Activated CD8-positive, alpha-beta T cell treated with anti-CD3 and anti-CD28 coated beads, Interleukin-2, amount 10 ng/mL, durations not matched to agents 7 days and 5 days (primary cell): ENCODE data around the gene WT1. TPM values are rescaled to one million over a fixed set of nuclear protein-coding genes. Genes with fewer than 3 reads are reported as not detected.

Experiments
- ATAC-seq: fragments of 150-1000 bp; cut with Tn5 transposase; one replicate; pipeline ENCODE4 v1.10.0; 2021; ENCODE audit warnings: moderate library complexity
- CTCF ChIA-PET: fragments of 350-600 bp; sonication (Branson Sonifier 250); formaldehyde crosslinking; loops from one replicate; lab custom pipeline; 2021; ENCODE audit warnings: antibody characterized with exemption; lab: Charles Lee
- POLR2A ChIA-PET: fragments of 350-600 bp; sonication (Branson Sonifier 250); formaldehyde crosslinking; loops from one replicate; lab custom pipeline; 2021; ENCODE audit warnings: antibody characterized with exemption; lab: Charles Lee
- DNase-seq: peaks from one replicate; pipeline ENCODE4 v3.0.0-alpha.2; 2020
- H3K27ac Mint-ChIP-seq: one replicate; pipeline ENCODE4 v1.8.0; 2021; ENCODE audit warnings: mild to moderate bottlenecking, mixed read lengths
- H3K27me3 Mint-ChIP-seq: one replicate; pipeline ENCODE4 v1.8.0; 2021; ENCODE audit warnings: low read depth, mixed read lengths
- H3K36me3 Mint-ChIP-seq: one replicate; pipeline ENCODE4 v1.8.0; 2021; ENCODE audit warnings: low read depth, mixed read lengths
- H3K4me1 Mint-ChIP-seq: one replicate; pipeline ENCODE4 v1.8.0; 2021; ENCODE audit warnings: low read depth, mixed read lengths
- H3K4me3 Mint-ChIP-seq: one replicate; pipeline ENCODE4 v1.8.0; 2021; ENCODE audit warnings: mild to moderate bottlenecking, mixed read lengths
- H3K9me3 Mint-ChIP-seq: one replicate; pipeline ENCODE4 v1.8.0; 2022; ENCODE audit warnings: mixed read lengths; ENCODE audit not compliant: insufficient read depth
- total RNA-seq, 2 experiments: library from RNA; stranded (reverse); gene quantifications; one replicate each; pipeline ENCODE4 v1.2.3, GENCODE V29; 2021

The WT1 gene
- total RNA-seq, 2 experiments from 2014 or later: not detected

GRCh38 chr11:32437495-32438345 is 2.4 kb upstream of the WT1 start:
- Mint-ChIP-seq H3K27ac (no peak overlapping the region), H3K27me3 (peaks cover 84% of the 10 kb centered on the region), H3K36me3 (peaks cover 5% of the 10 kb centered on the region), H3K4me3 (no peak overlapping the region), H3K9me3 (no peaks in the 10 kb centered on the region), H3K4me1 (peaks cover 28% of the 10 kb centered on the region)
- CTCF ChIA-PET: no interaction called here
- ATAC-seq: no peak
- DNase-seq: no peak
- POLR2A ChIA-PET: no interaction called here

GRCh38 chr11:32436751-32437494 is 1.6 kb upstream of the WT1 start:
- no peaks in the 10 kb centered on the region for H3K9me3 Mint-ChIP-seq
- H3K4me3 Mint-ChIP-seq: peak overlapping the region; percentile 22
- POLR2A ChIA-PET: no interaction called here
- CTCF ChIA-PET: no interaction called here
- H3K27me3 Mint-ChIP-seq: peaks cover 82% of the 10 kb centered on the region
- peaks cover 28% of the 10 kb centered on the region for H3K4me1 Mint-ChIP-seq
- H3K36me3 Mint-ChIP-seq: peaks cover 5% of the 10 kb centered on the region
- DNase-seq (no peak), ATAC-seq (no peak)
- no peak overlapping the region for H3K27ac Mint-ChIP-seq

GRCh38 chr11:32435942-32436750 is 807 bp upstream of the WT1 start:
- ATAC-seq (no peak), DNase-seq (no peak)
- Mint-ChIP-seq H3K4me3 (peak overlapping the region; percentile 43), H3K36me3 (peaks cover 5% of the 10 kb centered on the region), H3K27ac (peak overlapping the region; percentile 52), H3K27me3 (peaks cover 79% of the 10 kb centered on the region), H3K9me3 (no peaks in the 10 kb centered on the region), H3K4me1 (peaks cover 28% of the 10 kb centered on the region)
- CTCF ChIA-PET: no interaction called here
- POLR2A ChIA-PET: no interaction called here

- no peak overlapping the region for H3K4me3 Mint-ChIP-seq
- ChIA-PET CTCF (no interaction called here), POLR2A (no interaction called here)
- ATAC-seq (no peak), DNase-seq (no peak)
- peaks cover 28% of the 10 kb centered on the region for H3K4me1 Mint-ChIP-seq
- peaks cover 2% of the 10 kb centered on the region for H3K36me3 Mint-ChIP-seq
- no peaks in the 10 kb centered on the region for H3K9me3 Mint-ChIP-seq
- no peak overlapping the region for H3K27ac Mint-ChIP-seq
- H3K27me3 Mint-ChIP-seq: peaks cover 78% of the 10 kb centered on the region
Measured at GRCh38 chr11:32435152-32435480, 223 bp downstream of the WT1 start.

- no peaks in the 10 kb centered on the region for H3K9me3 Mint-ChIP-seq
- DNase-seq (no peak), ATAC-seq (no peak)
- H3K4me1 Mint-ChIP-seq: peaks cover 28% of the 10 kb centered on the region
- CTCF ChIA-PET: interaction anchor here (1.7 kb wide), 1 partner anchor 111 kb away, joined by 3 read pairs; no protein-coding TSS in a partner anchor
- H3K27ac Mint-ChIP-seq: no peak overlapping the region
- no peaks in the 10 kb centered on the region for H3K36me3 Mint-ChIP-seq
- no peak overlapping the region for H3K4me3 Mint-ChIP-seq
- POLR2A ChIA-PET: no interaction called here
- H3K27me3 Mint-ChIP-seq: peaks cover 78% of the 10 kb centered on the region
Measured at GRCh38 chr11:32434356-32435151, 785 bp downstream of the WT1 start.

GRCh38 chr11:32433914-32434355 is 1.4 kb downstream of the WT1 start:
- ChIA-PET POLR2A (no interaction called here), CTCF (interaction anchor here (1.7 kb wide), 1 partner anchor 110 kb away, joined by 3 read pairs; no protein-coding TSS in a partner anchor)
- Mint-ChIP-seq H3K36me3 (no peaks in the 10 kb centered on the region), H3K4me1 (peaks cover 28% of the 10 kb centered on the region), H3K9me3 (no peaks in the 10 kb centered on the region), H3K4me3 (peak overlapping the region; percentile 10), H3K27me3 (peaks cover 77% of the 10 kb centered on the region), H3K27ac (no peak overlapping the region)
- DNase-seq (no peak), ATAC-seq (no peak)

- peak overlapping the region; percentile 18 for H3K4me3 Mint-ChIP-seq
- peaks cover 28% of the 10 kb centered on the region for H3K4me1 Mint-ChIP-seq
- ChIA-PET POLR2A (no interaction called here), CTCF (interaction anchor here (1.7 kb wide), 1 partner anchor 110 kb away, joined by 3 read pairs; no protein-coding TSS in a partner anchor)
- no peak overlapping the region for H3K27ac Mint-ChIP-seq
- H3K27me3 Mint-ChIP-seq: peaks cover 79% of the 10 kb centered on the region
- H3K9me3 Mint-ChIP-seq: no peaks in the 10 kb centered on the region
- DNase-seq (no peak), ATAC-seq (no peak)
- H3K36me3 Mint-ChIP-seq: no peaks in the 10 kb centered on the region
Measured at GRCh38 chr11:32433101-32433913, 2.0 kb downstream of the WT1 start.

GRCh38 chr11:32432565-32432964 is 2.8 kb downstream of the WT1 start:
- ChIA-PET POLR2A (no interaction called here), CTCF (interaction anchor here (1.7 kb wide), 1 partner anchor 109 kb away, joined by 3 read pairs; no protein-coding TSS in a partner anchor)
- Mint-ChIP-seq H3K9me3 (no peaks in the 10 kb centered on the region), H3K27ac (no peak overlapping the region), H3K4me1 (peaks cover 28% of the 10 kb centered on the region), H3K36me3 (no peaks in the 10 kb centered on the region), H3K27me3 (peaks cover 79% of the 10 kb centered on the region), H3K4me3 (no peak overlapping the region)
- ATAC-seq: no peak
- no peak for DNase-seq

GRCh38 chr11:32430568-32431381 is 4.6 kb downstream of the WT1 start:
- ChIA-PET CTCF (no interaction called here), POLR2A (interaction anchor here (0.7 kb wide), 1 partner anchor 12 kb away, joined by 3 read pairs; no protein-coding TSS in a partner anchor)
- Mint-ChIP-seq H3K9me3 (no peaks in the 10 kb centered on the region), H3K27me3 (peaks cover 77% of the 10 kb centered on the region), H3K27ac (no peak overlapping the region), H3K4me1 (peaks cover 17% of the 10 kb centered on the region), H3K36me3 (no peaks in the 10 kb centered on the region), H3K4me3 (no peak overlapping the region)
- ATAC-seq (no peak), DNase-seq (no peak)

GRCh38 chr11:32429477-32429876 is 5.9 kb downstream of the WT1 start:
- ATAC-seq (no peak), DNase-seq (no peak)
- Mint-ChIP-seq H3K4me3 (no peak overlapping the region), H3K27me3 (peaks cover 83% of the 10 kb centered on the region), H3K4me1 (peaks cover 15% of the 10 kb centered on the region), H3K9me3 (no peaks in the 10 kb centered on the region), H3K36me3 (no peaks in the 10 kb centered on the region), H3K27ac (no peak overlapping the region)
- POLR2A ChIA-PET: no interaction called here
- CTCF ChIA-PET: no interaction called here
